Effector memory CD4-positive, alpha-beta T cell (primary cell): ENCODE results near the gene GPR183.

Experiments
- DNase-seq, 3 donors: peaks; one replicate each; pipeline ENCODE4 v3.0.0-alpha.2; 2020
- H3K27ac ChIP-seq: 2 replicates; pipeline ENCODE4 v1.7.0; 2013; ENCODE audit warnings: mild to moderate bottlenecking, low read length, moderate library complexity; ENCODE audit not compliant: insufficient read depth, poor library complexity, severe bottlenecking
- H3K27me3 ChIP-seq: replicated peaks from 2 replicates; pipeline ENCODE4 v1.7.0; 2013; ENCODE audit warnings: mild to moderate bottlenecking, low read length; ENCODE audit not compliant: insufficient read depth, control insufficient read depth, poor library complexity, severe bottlenecking
- H3K36me3 ChIP-seq: 2 replicates; pipeline ENCODE4 v1.7.0; 2013; ENCODE audit warnings: mild to moderate bottlenecking, low read length, moderate library complexity; ENCODE audit not compliant: control insufficient read depth, insufficient read depth
- H3K4me1 ChIP-seq: 2 replicates; pipeline ENCODE4 v1.7.0; 2013; ENCODE audit warnings: low read length, mild to moderate bottlenecking; ENCODE audit not compliant: control insufficient read depth, insufficient read depth, poor library complexity, severe bottlenecking
- H3K4me3 ChIP-seq: 2 replicates; pipeline ENCODE4 v1.7.0; 2013; ENCODE audit warnings: low read length, low read depth, mild to moderate bottlenecking; ENCODE audit not compliant: insufficient read depth, poor library complexity, severe bottlenecking
- H3K9me3 ChIP-seq: 2 replicates; pipeline ENCODE4 v1.7.0; 2013; ENCODE audit warnings: mild to moderate bottlenecking, low read length, moderate library complexity; ENCODE audit not compliant: control insufficient read depth

The GPR183 gene

GRCh38 chr13:99350191-99350590 lies 43.0 kb upstream of the GPR183 start:
- Histone ChIP-seq H3K27me3 (no peaks in the 10 kb centered on the region), H3K9me3 (no peaks in the 10 kb centered on the region), H3K4me3 (no peak overlapping the region), H3K4me1 (peaks cover 69% of the 10 kb centered on the region), H3K27ac (peak overlapping the region; percentile 96), H3K36me3 (peaks cover 12% of the 10 kb centered on the region)
- DNase-seq: no peak

- Histone ChIP-seq H3K4me1 (peaks cover 47% of the 10 kb centered on the region), H3K9me3 (no peaks in the 10 kb centered on the region), H3K4me3 (no peak overlapping the region), H3K27me3 (no peaks in the 10 kb centered on the region), H3K27ac (peak overlapping the region; percentile 44), H3K36me3 (peaks cover 25% of the 10 kb centered on the region)
- no peak for DNase-seq
Measured at GRCh38 chr13:99347911-99348451, 40.8 kb upstream of the GPR183 start.

DNA sequence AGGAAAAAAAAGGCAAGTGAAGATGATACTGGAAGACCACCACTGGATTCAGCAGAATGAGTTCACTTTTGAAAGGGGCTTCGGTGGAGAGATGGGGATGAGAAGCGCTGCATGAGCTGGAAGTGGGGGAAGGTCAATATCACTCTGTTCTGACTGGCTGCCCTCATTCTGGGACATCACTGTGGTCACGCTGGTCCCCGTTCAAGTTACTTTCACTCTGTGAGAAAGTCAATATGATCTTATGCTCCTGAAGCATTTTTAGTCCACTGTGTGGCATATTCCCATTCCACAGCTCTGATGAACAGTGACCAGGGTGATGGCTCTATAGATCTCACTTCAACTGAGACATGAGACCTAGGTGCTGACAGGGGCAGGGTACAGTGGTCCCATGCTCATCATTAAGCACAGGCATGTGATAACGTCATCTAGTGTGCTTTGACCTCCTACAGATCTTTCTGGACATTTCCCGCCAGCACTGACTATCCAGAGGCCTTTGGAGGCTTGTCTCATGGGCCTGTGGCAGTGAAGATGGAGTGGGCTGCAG lies 40.2 kb upstream of the GPR183 start:
- Histone ChIP-seq H3K36me3 (peaks cover 30% of the 10 kb centered on the region), H3K9me3 (no peaks in the 10 kb centered on the region), H3K4me3 (no peak overlapping the region), H3K27ac (peak overlapping the region; percentile 44), H3K27me3 (no peaks in the 10 kb centered on the region), H3K4me1 (peaks cover 41% of the 10 kb centered on the region)
- DNase-seq: no peak

GRCh38 chr13:99346335-99347042 lies 39.3 kb upstream of the GPR183 start:
- no peaks in the 10 kb centered on the region for H3K9me3 ChIP-seq
- peaks cover 36% of the 10 kb centered on the region for H3K36me3 ChIP-seq
- H3K27ac ChIP-seq: peak overlapping the region; percentile 7
- no peaks in the 10 kb centered on the region for H3K27me3 ChIP-seq
- H3K4me3 ChIP-seq: no peak overlapping the region
- H3K4me1 ChIP-seq: peaks cover 32% of the 10 kb centered on the region
- no peak for DNase-seq

- no peaks in the 10 kb centered on the region for H3K9me3 ChIP-seq
- DNase-seq: no peak
- H3K4me3 ChIP-seq: no peak overlapping the region
- peaks cover 36% of the 10 kb centered on the region for H3K36me3 ChIP-seq
- peaks cover 27% of the 10 kb centered on the region for H3K4me1 ChIP-seq
- H3K27ac ChIP-seq: no peak overlapping the region
- H3K27me3 ChIP-seq: no peaks in the 10 kb centered on the region
Measured at GRCh38 chr13:99345345-99345744, 38.1 kb upstream of the GPR183 start.

DNA sequence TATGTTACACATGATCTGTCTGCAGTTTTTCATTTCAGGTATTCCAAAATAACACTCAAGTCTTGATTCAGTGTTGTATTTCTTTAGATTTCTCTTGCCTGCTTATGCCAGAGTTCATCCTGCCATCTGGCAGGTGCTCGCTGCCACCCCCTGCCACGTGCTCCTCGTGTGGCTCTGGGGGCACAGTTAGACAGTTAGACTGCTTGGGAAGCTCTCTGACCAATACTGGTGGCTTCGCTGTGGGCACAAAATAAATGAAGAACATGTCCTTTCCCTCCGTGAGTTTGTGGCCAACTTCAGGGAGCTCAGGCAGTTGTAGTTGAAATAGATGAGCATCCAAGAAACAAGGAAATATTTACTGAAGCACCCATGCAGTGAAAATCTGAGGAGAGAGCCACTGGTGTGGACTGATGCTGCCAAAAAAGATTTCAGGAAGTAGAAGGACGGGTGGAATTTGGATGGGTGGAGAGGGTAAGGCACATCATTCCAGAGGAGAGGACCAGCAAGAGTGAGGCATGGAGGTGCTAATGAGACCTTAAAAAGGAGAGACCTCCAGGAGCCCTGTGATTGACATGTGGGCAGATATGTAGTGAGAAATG lies 37.5 kb upstream of the GPR183 start:
- Histone ChIP-seq H3K36me3 (peaks cover 36% of the 10 kb centered on the region), H3K4me3 (no peak overlapping the region), H3K27me3 (no peaks in the 10 kb centered on the region), H3K9me3 (no peaks in the 10 kb centered on the region), H3K4me1 (peaks cover 28% of the 10 kb centered on the region), H3K27ac (peak overlapping the region; percentile 16)
- DNase-seq: no peak

GRCh38 chr13:99342723-99343315 lies 35.6 kb upstream of the GPR183 start:
- no peaks in the 10 kb centered on the region for H3K27me3 ChIP-seq
- H3K36me3 ChIP-seq: peaks cover 33% of the 10 kb centered on the region
- no peaks in the 10 kb centered on the region for H3K9me3 ChIP-seq
- no peak overlapping the region for H3K27ac ChIP-seq
- H3K4me1 ChIP-seq: peaks cover 34% of the 10 kb centered on the region
- DNase-seq: no peak
- no peak overlapping the region for H3K4me3 ChIP-seq

DNA sequence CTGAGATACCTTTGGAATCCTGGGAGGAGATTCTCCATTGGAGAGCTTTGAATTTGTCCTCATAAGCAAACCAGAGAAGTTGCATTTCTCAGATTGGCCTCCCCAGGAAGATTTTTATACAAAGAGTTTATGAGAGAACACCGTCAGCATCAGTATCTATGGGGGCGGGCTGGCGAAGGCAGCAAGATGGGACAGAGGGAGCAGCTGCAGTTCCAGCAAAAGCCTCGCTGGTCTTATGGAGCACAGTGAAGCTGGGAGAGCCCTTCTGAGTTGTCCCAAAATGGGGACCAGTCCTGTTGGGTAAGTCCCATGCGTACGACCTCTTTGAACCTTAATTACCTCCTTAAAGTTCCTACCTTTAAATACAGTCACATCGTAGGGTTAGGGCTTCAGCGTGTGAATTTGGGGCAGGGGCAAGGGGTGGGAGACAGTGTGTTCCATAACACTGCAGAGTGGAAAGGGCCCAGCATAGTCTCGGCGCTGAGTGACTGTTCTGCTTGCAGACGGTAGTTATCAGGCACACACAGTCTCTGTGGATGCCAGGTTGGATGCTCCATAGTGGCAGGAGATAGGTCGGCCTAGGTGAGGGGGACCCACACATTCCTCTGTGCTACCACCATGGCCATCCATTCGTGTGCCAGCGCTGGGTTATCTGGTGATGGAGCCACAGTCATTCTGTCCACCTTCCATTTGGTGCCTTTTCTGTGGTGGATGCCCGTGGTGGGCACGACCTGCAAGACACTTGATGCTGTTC lies 34.9 kb upstream of the GPR183 start:
- Histone ChIP-seq H3K27me3 (no peaks in the 10 kb centered on the region), H3K27ac (no peak overlapping the region), H3K9me3 (no peaks in the 10 kb centered on the region), H3K4me3 (no peak overlapping the region), H3K36me3 (peaks cover 27% of the 10 kb centered on the region), H3K4me1 (peaks cover 28% of the 10 kb centered on the region)
- DNase-seq: no peak

DNA sequence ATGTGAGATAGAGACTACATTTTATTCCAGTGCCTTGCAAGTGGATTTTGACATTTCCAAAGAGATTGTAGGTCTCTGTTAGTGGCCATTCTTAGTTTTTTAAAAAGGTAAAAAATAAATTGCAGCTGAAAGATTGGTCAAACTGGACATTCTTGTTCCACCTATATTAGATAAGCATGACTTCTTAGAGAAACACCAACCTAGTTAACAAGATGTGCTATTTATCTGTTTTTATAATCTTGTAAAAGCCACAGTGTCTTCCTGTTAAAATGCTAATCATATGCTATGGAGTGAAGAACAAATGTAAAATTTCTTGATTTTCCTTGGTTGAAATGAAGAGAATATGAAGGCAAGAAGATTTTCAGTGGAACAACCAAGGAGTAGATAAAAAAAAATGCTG lies 33.4 kb upstream of the GPR183 start:
- Histone ChIP-seq H3K4me1 (peaks cover 22% of the 10 kb centered on the region), H3K36me3 (peaks cover 24% of the 10 kb centered on the region), H3K27ac (peak overlapping the region; percentile 64), H3K27me3 (no peaks in the 10 kb centered on the region), H3K4me3 (peak overlapping the region; percentile 19), H3K9me3 (no peaks in the 10 kb centered on the region)
- DNase-seq: no peak
